Stimulated activated CD8-positive, alpha-beta memory T cell treated with anti-CD3 and anti-CD28 coated beads, Interleukin-15, amount 100 ng/mL, for 4 hours (primary cell): Measurements from ENCODE around the gene HSP90AB1.

Source experiments
- DNase-seq, 2 donors: peaks; one replicate each; pipeline ENCODE4 v3.0.0-alpha.2; 2020; ENCODE audit warnings: low read depth in 2 of 2

HSP90AB1 gene

GRCh38 chr6:44286285-44286565, 39.3 kb downstream of the HSP90AB1 start:
- DNase-seq, result no peak

GRCh38 chr6:44286747-44287146, 39.8 kb downstream of the HSP90AB1 start:
- no peak for DNase-seq

DNA sequence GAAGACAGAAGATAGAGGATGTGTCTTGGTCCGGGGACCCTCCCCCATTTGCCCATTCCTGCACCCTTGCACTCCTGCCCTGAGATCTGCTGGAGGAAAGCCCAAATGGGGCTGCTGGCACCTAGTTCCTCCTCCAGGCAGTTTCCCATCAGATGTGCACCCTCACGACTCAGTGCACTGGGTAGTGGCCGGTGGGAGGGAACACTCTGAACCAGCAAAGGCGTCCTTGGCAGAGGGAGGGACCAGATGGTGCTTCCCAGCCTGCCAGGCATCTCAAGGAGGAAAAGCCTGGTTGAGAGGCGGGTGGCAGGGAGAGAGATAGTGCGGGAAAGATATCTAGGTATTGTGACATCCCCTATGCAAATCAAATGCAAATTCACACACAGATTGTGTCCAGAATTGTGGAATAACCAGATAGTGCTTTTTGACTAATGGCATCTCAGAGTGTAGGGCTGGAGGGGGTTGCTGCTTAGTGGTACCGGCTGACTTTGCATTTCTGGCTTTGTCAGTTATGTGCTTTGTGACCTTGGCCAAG, 42.9 kb downstream of the HSP90AB1 start:
- DNase-seq, result no peak

DNA sequence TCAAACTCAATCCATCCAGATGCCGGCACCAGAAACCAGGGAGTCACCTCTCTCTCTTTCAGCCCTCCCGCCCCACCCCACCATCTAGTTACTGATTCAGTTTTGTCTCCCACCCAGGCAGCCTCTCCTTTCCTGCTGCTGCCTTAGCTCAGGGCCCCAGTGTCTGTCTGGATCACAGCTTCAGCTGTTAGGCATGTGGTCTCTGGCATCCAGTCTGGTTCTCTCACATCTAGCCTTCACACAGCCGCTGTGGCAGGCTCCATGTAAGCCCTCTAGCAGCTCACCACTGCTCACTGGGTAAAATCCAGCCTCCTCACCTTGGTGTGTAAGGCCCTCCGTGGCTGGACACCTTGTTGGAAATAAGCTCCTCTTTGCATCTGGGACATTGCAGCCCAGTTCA, 44.9 kb downstream of the HSP90AB1 start:
- DNase-seq, result no peak

GRCh38 chr6:44292661-44293365, 45.9 kb downstream of the HSP90AB1 start:
- DNase-seq, result no peak

GRCh38 chr6:44294832-44295791, 48.2 kb downstream of the HSP90AB1 start:
- no peak for DNase-seq

GRCh38 chr6:44297063-44298038, 50.5 kb downstream of the HSP90AB1 start:
- DNase-seq, result peak in 1 of 2 donors; percentile 3

- no peak for DNase-seq
Measured at GRCh38 chr6:44298055-44298803, 51.3 kb downstream of the HSP90AB1 start.

DNA sequence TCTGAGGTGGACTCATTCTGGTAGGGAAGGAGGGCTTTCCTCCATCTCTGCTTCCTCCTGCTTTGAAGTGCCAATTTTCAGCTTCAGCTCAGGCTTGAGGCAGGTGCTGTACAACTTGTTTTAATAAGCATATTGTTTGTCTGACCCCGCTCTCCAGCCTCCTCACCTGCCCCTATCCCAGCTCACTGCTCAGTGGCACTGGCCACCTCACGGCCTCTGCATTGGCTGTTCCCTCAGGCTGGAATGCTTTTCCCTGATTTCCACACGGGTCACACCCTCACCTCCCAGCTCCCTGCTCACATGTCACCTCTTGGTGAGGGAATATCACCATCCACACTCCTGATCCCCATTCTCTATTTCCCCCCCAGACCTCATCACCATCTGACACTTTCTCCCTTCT, 52.0 kb downstream of the HSP90AB1 start:
- no peak for DNase-seq

DNA sequence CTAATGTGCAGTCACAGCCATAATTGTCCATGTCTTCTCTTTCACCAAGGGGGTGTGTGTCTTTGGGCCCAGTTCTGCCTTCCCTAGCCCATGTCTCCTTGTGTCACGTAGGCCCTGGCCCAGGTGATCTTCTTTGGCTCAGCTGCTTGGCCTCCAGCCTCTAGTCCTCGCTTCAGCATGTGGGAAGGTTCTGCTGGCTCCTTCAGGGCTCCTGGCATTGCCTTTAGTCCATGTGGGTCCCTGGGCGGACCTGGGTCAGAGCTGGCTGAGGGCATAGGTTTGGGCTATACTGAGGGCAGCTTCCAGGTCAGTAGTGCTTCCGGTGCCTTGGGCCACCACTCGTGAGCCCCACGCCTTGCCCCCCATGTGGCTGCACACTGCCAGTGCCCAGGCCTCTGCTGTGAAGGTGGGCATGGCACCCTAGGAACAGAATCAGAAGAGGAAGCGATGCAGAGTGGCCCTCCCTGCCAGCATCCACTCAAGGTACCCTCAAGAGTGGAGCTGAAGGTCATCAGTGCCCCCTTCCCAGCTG, 53.5 kb downstream of the HSP90AB1 start:
- no peak for DNase-seq

DNA sequence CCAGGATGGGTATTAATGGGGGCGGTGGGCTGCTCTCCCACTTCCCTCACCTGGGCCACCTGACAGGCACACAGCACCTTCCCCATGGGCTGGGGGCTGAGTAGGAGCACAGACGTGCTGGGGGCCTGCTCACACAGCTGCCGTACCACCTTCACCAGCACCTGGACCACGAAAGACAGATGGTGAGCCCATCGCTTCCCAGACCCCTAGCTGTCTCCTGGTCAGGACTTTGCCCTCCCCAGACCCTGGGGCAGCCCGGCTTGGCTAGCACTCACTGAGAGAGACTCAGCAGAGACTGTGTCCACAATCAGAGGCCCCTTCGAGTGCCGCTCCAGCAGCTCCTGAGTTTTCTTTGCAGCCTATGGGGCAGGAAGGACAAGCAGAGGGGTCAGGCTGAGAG, 54.2 kb downstream of the HSP90AB1 start:
- no peak for DNase-seq

DNA sequence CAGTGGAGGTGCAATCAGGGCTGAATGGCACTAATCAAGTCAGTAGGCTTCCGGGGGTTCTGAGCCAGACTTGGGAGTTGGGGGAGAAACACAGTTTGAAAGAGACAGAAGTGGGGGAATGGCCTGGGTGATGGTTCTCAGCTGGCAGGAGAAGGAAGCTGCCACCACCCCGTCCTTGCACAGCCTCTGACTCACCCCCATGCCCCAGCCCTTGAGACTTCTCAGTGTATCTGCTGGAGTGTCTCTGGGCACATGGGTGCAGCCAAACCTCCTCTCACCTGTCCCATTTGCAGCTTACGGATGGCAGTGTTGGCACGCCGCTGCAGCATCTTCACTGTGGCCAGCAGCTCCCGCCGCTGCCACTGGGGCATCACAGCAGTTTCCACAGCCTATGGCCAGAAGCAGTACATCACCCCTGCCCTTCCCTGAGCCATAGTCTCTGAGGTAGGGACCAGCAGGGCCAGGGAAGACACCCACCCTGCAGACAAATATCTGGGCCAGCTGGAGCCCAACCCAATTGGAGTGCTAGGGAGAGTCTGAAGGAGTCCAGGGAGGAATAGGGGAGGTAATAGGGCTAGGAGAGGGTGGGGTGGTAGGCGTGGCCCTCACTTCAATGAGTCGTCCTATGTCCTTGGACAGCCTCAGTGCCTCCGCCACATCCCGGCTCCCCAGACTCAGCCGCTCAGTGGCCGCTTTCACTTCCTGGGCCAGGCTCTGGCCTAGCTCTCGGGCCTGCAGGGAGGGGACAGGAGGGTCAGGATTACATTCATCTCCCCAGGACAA, 55.1 kb downstream of the HSP90AB1 start:
- no peak for DNase-seq

DNA sequence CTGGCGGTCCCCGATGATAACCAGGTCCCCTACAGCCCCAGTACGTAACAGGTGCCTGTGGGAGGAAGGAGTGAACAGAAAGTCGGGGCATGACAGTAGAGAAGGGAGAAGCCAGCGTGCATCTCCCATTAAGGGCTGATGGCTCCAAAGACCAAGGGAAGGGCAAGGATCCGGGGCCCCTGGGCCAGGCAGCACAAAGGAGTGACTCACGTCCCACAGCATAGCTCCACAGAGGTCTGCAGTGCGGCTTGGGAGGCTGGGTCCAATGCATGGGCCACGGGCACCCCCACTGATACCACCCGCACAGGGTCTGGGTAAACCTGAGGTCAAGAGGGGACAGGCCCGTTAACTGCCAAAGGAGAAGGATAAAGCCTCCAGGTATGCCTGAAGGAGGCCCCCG, 56.0 kb downstream of the HSP90AB1 start:
- DNase-seq, result no peak
